ENCODE results near the gene AGPAT2. TPM values are rescaled to one million over a fixed set of nuclear protein-coding genes. Genes with fewer than 3 reads are reported as not detected.

Gene AGPAT2
- total RNA-seq, 2 experiments from 2014 or later, result 3.6 to 4.0 TPM

DNA sequence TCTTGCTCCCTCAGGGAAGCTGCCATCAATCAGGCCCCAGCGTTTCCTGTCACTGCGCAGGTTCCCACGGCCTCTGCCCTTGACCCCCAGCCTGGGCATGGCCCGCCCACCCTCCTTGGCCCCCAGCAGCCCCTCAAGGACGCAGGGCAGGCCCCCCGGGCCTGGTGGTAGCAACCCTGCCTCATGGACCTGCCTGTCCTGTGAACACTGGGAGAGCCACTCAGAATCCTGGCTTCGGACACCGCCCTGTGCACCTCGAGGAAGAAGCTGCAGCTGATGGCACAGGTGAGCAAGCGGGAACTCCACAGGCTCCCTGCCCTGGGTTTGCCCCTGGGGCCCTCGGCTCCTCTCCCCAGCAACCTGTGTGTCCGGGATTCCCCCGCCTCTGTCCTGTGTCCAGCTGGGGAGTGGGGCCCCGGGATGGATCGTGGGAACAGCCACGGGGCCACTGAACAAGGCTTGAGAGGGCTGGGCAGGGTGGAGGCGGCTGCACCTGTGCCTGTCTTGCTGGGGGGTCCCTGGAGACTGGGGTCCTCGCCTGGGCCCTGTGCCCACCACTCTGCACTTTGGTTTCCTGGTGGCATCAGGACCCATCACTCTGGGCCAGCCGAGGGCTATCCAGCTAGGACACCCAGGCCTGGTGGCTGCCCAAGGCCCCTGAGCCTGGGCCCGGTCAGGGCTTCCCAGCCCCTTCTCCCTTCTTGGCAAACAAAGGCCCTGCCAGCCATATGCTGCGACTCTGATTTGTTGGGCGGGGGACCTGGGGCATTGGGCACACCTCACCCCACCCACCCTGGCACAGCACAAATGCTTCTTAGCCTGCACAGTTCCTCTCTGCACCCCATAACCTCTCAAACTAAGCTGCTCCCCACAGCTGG is 58.0 kb downstream of the AGPAT2 start:
- H3K4me3 Mint-ChIP-seq, result no peak overlapping the region
- no peak for ATAC-seq (ENCODE audit: poor library complexity)
- POLR2A ChIA-PET, result no interaction called here

GRCh38 chr9:136628268-136628667 is 59.0 kb downstream of the AGPAT2 start:
- Histone ChIP-seq H3K9me3 (ENCODE audit: control insufficient read depth in 1 of 2, insufficient read depth in 1 of 2, low read length in 2 of 2) (peaks cover 0 to 11% of the 10 kb centered on the region in 2 experiments), H3K4me3 (ENCODE audit: low read length) (no peak overlapping the region), H3K27ac (ENCODE audit: low read depth in 1 of 2, low read length in 2 of 2) (no peak overlapping the region), H3K27me3 (ENCODE audit: control insufficient read depth in 1 of 2, insufficient read depth in 2 of 2, low read length in 2 of 2) (peaks cover 0 to 4% of the 10 kb centered on the region in 2 experiments), H3K36me3 (ENCODE audit: insufficient read depth, low read length) (no peaks in the 10 kb centered on the region), H3K4me1 (ENCODE audit: insufficient read depth, low read length) (peaks cover 27% of the 10 kb centered on the region)
- ChIA-PET CTCF (interaction anchor here (1.1 kb wide), 1 partner anchor 142 kb away, joined by 4 read pairs; no protein-coding TSS in a partner anchor), POLR2A (no interaction called here)
- intact Hi-C loops (cut with DNase I, micrococcal nuclease), result loop anchor here in 1 of 2 experiments (5.0 kb wide), 1 partner anchor 81 kb away; the partner anchor contains the start of gene NOTCH1
- Mint-ChIP-seq H3K27ac (no peak overlapping the region), H3K4me1 (ENCODE audit: low read depth) (no peaks in the 10 kb centered on the region), H3K27me3 (no peaks in the 10 kb centered on the region), H3K9me3 (no peaks in the 10 kb centered on the region), H3K4me3 (no peak overlapping the region), H3K36me3 (ENCODE audit: low read depth) (no peaks in the 10 kb centered on the region)
- no peak for ATAC-seq (ENCODE audit: poor library complexity)
- no peak for TF ChIP-seq CTCF (IDR thresholded peaks at IDR 0.05)
- no peak for DNase-seq

More for the DNA sequence above, 58.0 kb downstream of the AGPAT2 start:
- Mint-ChIP-seq H3K4me1 (ENCODE audit: low read depth) (no peaks in the 10 kb centered on the region), H3K27me3 (no peaks in the 10 kb centered on the region), H3K9me3 (no peaks in the 10 kb centered on the region), H3K36me3 (ENCODE audit: low read depth) (no peaks in the 10 kb centered on the region), H3K27ac (no peak overlapping the region)
- Histone ChIP-seq H3K36me3 (ENCODE audit: insufficient read depth, low read length) (no peaks in the 10 kb centered on the region), H3K27me3 (ENCODE audit: control insufficient read depth in 1 of 2, insufficient read depth in 2 of 2, low read length in 2 of 2) (no peaks in the 10 kb centered on the region), H3K4me3 (ENCODE audit: low read length) (no peak overlapping the region), H3K27ac (ENCODE audit: low read depth in 1 of 2, low read length in 2 of 2) (no peak overlapping the region), H3K9me3 (ENCODE audit: control insufficient read depth in 1 of 2, insufficient read depth in 1 of 2, low read length in 2 of 2) (peaks cover 0 to 11% of the 10 kb centered on the region in 2 experiments), H3K4me1 (ENCODE audit: insufficient read depth, low read length) (peaks cover 27% of the 10 kb centered on the region)
- DNase-seq, result no peak
- intact Hi-C loops (cut with DNase I, micrococcal nuclease), result loop anchor here in 1 of 2 experiments (5.0 kb wide), 1 partner anchor 82 kb away; the partner anchor contains the start of gene NOTCH1
- CTCF ChIA-PET, result interaction anchor here (0.7 kb wide), 1 partner anchor 144 kb away, joined by 4 read pairs; no protein-coding TSS in a partner anchor
- TF ChIP-seq CTCF (IDR thresholded peaks at IDR 0.05), result no peak

DNA sequence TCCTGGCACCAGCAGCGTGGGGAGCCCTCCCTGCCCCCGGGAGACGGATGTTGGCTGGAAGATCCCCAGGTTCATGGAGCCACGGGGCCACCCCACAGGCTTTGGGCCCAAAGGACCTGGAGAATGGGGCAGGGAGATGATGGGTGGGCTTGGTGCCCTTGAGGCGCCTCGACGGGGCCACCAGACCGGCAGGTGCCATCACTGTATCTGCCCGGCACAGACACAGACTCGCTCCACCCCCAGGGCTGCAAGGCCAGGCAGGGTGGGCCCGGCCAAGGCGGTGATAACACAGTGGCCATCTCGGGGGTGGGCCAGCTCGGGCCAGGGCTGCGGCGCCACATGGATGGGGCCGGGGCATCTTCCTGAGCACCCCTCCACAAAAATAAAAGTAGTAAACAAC is 59.6 kb downstream of the AGPAT2 start:
- Mint-ChIP-seq H3K36me3 (ENCODE audit: low read depth) (no peaks in the 10 kb centered on the region), H3K9me3 (no peaks in the 10 kb centered on the region), H3K4me1 (ENCODE audit: low read depth) (no peaks in the 10 kb centered on the region), H3K4me3 (no peak overlapping the region), H3K27me3 (no peaks in the 10 kb centered on the region), H3K27ac (no peak overlapping the region)
- CTCF ChIA-PET, result interaction anchor here (1.1 kb wide), 1 partner anchor 142 kb away, joined by 4 read pairs; no protein-coding TSS in a partner anchor
- peaks cover 24% of the 10 kb centered on the region for H3K4me1 ChIP-seq (ENCODE audit: insufficient read depth, low read length)
- H3K36me3 ChIP-seq (ENCODE audit: insufficient read depth, low read length), result no peaks in the 10 kb centered on the region
- H3K27me3 ChIP-seq (ENCODE audit: control insufficient read depth in 1 of 2, insufficient read depth in 2 of 2, low read length in 2 of 2), result peaks cover 0 to 4% of the 10 kb centered on the region in 2 experiments
- ATAC-seq (ENCODE audit: poor library complexity) (no peak), DNase-seq (no peak)
- no peak overlapping the region for H3K4me3 ChIP-seq (ENCODE audit: low read length)
- POLR2A ChIA-PET, result no interaction called here
- intact Hi-C loops (cut with DNase I, micrococcal nuclease), result loop anchor here in 1 of 2 experiments (5.0 kb wide), 1 partner anchor 80 kb away; the partner anchor contains the start of gene NOTCH1
- no peak overlapping the region for H3K27ac ChIP-seq (ENCODE audit: low read depth in 1 of 2, low read length in 2 of 2)
- H3K9me3 ChIP-seq (ENCODE audit: control insufficient read depth in 1 of 2, insufficient read depth in 1 of 2, low read length in 2 of 2), result peaks cover 0 to 11% of the 10 kb centered on the region in 2 experiments
- no peak for TF ChIP-seq CTCF (IDR thresholded peaks at IDR 0.05)

Data from CD4-positive, alpha-beta T cell (primary cell).